Esophagus squamous epithelium (tissue), 5 donors: Measurements from ENCODE around the gene SEBOX. TPM values are rescaled to one million over a fixed set of nuclear protein-coding genes. Genes with fewer than 3 reads are reported as not detected.
A peak's percentile ranks its signal among the peaks of the same experiment; 100 is the strongest.

Source experiments
- DNase-seq: peaks from one replicate; lab custom pipeline; 2025; lab: John Stamatoyannopoulos, UW
- H3K27ac ChIP-seq, 4 donors: fragments of 200-600 bp; sonication (generic); one replicate each; pipeline ENCODE4 v1.5.1; 2016 to 2019; ENCODE audit warnings: mild to moderate bottlenecking in 1 of 4
- H3K27me3 ChIP-seq, 4 donors: fragments of 200-600 bp; sonication (generic); 1 replicate in 3 of 4; 2 replicates in 1 of 4; pipeline versions ENCODE4 v1.5.1 to v1.6.0; 2017 to 2021; ENCODE audit warnings: antibody characterized with exemption in 1 of 4
- H3K36me3 ChIP-seq, 3 donors: fragments of 200-600 bp; sonication (generic); one replicate each; pipeline ENCODE4 v1.5.1; 2016 to 2019
- H3K4me1 ChIP-seq, 3 donors: fragments of 200-600 bp; sonication (generic); one replicate each; pipeline ENCODE4 v1.5.1; 2017 to 2019
- H3K4me3 ChIP-seq, 4 donors: fragments of 200-600 bp; sonication (generic); 1 replicate in 3 of 4; 2 replicates in 1 of 4; pipeline ENCODE4 v1.5.1; 2016 to 2019; ENCODE audit warnings: mild to moderate bottlenecking in 2 of 4, moderate library complexity in 1 of 4
- H3K9me3 ChIP-seq, 3 donors: fragments of 200-600 bp; sonication (generic); one replicate each; pipeline ENCODE4 v1.5.1; 2016 to 2019
- POLR2A ChIP-seq, 4 donors: fragments of 450-650 bp; IDR thresholded peaks; one replicate each; pipeline ENCODE4 v1.6.1; 2017; ENCODE audit warnings: antibody characterized with exemption in 4 of 4, mild to moderate bottlenecking in 4 of 4, moderate library complexity in 3 of 4
- WGBS, 2 donors: methylation state at CpG; one replicate each; pipeline ENCODE4 v1.1.5; 2018; 5-methylcytosine and 5-hydroxymethylcytosine counted together
- intact Hi-C: fragments of 100-400 bp; cut with DNase I; formaldehyde crosslinking; loops from one replicate; pipeline ENCODE4 v1.15.0; 2022
- total RNA-seq, 4 donors: library from RNA; depleted of rRNA; stranded (reverse); fragments of >200 nt; gene quantifications; one replicate each; pipeline ENCODE4 v1.1.0, GENCODE V29; 2016
- TF ChIP-seq, protein P1 (sequence below), 6 experiments: fragments of 450-650 bp in 4 of 6; fragments of 200-600 bp in 2 of 6; sonication (generic) in 2 of 6; IDR thresholded peaks; one replicate each; pipeline ENCODE4 v1.5.1; 2016 to 2019; ENCODE audit warnings: antibody characterized with exemption in 6 of 6, mild to moderate bottlenecking in 4 of 6, moderate library complexity in 4 of 6
- donor health status: DM: yes; HTN: yes; CAD: no.

SEBOX gene
- total RNA-seq, 4 donors from 2014 or later = not detected

DNA sequence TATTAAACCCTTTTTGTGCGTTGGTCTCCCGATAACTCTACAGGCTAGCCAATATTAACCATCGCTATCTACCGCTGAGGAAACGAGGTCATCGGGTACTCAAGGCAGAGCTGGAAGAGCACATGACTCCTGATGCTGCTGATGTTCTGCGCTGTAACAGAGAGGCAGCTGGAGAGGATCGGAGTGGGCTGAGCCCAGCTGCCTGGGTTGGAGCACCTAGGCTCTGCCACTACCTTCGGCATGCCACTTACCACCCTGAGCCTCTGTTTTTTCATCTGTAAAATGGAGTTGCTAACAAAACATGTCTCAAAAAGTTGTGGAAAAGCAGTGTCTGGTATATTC is 41.4 kb upstream of the SEBOX start:
- DNase-seq = no peak

DNA sequence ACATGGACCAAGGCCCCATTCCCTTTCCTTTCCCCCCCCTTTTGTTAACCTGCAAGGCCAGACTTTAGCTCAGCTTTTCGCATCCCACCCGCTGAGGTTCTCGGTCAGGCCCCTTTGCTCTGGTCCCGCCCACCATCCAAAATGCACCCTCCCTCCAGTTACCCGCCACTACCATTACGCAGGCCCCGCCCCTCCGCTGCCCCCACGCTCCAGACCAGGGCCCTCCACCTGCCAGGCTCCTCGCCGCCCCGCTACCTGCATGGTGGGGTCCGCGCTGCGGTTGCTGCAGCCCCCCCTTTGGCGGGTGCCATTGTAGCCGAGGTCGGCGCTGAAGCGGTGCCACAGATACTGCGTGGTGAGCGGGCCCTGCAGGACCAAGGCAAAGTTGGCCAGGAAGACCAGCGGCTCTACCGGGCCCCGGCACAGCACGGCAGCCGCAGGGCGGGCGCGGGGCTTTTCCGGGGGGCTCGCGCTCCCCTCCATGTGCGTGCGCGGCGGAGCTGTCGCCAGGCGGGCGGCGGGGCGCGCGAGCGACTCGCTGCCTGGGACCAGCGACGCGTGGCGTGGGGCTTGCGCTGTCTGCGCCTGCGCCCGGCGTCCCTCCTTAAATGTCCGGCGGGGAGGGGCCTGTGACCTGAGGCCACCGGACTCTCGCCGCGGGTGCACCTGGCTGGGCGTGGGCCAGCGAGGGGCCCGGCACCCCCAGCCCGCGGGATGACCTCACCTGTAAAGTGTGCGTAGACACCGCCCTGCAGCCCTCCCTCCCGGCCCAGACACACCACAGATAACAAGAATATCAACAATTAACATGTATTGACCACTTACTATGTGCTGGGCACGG is 40.9 kb upstream of the SEBOX start, which contains the start of gene SLC46A1:
Gene SLC46A1 (minus strand): TSS at position 581 of the 841 bp plus-strand sequence. CDS start 98 bp downstream, at position 483.
- no peaks in the 10 kb centered on the region for H3K9me3 ChIP-seq
- peak within 1 kb of the TSS; percentile 51 to 94 (median 65) for H3K4me3 ChIP-seq
- WGBS, 2 donors = 0 to 5% methylated on average over 5 to 10 of the region's 70 CpGs
- H3K27me3 ChIP-seq = no peaks in the 10 kb centered on the region
- H3K27ac ChIP-seq = peak within 1 kb of the TSS; percentile 29 to 62 (median 43)
- peaks cover 12 to 37% (median 18%) of the 10 kb centered on the region in 3 donors for H3K4me1 ChIP-seq
- intact Hi-C loops = no loop called here
- peaks cover 0 to 16% (median 0%) of the 10 kb centered on the region in 3 donors for H3K36me3 ChIP-seq
- DNase-seq = no peak
- TF ChIP-seq POLR2A (IDR thresholded peaks at IDR 0.05) = peak in 1 of 4 donors; percentile 28
- TF ChIP-seq, protein P1, sequence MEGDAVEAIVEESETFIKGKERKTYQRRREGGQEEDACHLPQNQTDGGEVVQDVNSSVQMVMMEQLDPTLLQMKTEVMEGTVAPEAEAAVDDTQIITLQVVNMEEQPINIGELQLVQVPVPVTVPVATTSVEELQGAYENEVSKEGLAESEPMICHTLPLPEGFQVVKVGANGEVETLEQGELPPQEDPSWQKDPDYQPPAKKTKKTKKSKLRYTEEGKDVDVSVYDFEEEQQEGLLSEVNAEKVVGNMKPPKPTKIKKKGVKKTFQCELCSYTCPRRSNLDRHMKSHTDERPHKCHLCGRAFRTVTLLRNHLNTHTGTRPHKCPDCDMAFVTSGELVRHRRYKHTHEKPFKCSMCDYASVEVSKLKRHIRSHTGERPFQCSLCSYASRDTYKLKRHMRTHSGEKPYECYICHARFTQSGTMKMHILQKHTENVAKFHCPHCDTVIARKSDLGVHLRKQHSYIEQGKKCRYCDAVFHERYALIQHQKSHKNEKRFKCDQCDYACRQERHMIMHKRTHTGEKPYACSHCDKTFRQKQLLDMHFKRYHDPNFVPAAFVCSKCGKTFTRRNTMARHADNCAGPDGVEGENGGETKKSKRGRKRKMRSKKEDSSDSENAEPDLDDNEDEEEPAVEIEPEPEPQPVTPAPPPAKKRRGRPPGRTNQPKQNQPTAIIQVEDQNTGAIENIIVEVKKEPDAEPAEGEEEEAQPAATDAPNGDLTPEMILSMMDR (IDR thresholded peaks at IDR 0.05) = no peak

More for the DNA sequence above, 41.4 kb upstream of the SEBOX start:
- Histone ChIP-seq H3K4me3 (peak overlapping the region; percentile 51 to 94 (median 65)), H3K4me1 (peaks cover 12 to 37% (median 18%) of the 10 kb centered on the region in 3 donors), H3K27me3 (no peaks in the 10 kb centered on the region), H3K9me3 (no peaks in the 10 kb centered on the region), H3K27ac (peak overlapping the region in 2 of 4 donors; percentile 29 to 62), H3K36me3 (peaks cover 0 to 10% (median 0%) of the 10 kb centered on the region in 3 donors)
- intact Hi-C loops = no loop called here
- WGBS, 2 donors = 23 to 37% methylated on average over 9 of the region's 9 CpGs
- TF ChIP-seq, protein P1 (IDR thresholded peaks at IDR 0.05) = no peak
- TF ChIP-seq POLR2A (IDR thresholded peaks at IDR 0.05) = no peak

DNA sequence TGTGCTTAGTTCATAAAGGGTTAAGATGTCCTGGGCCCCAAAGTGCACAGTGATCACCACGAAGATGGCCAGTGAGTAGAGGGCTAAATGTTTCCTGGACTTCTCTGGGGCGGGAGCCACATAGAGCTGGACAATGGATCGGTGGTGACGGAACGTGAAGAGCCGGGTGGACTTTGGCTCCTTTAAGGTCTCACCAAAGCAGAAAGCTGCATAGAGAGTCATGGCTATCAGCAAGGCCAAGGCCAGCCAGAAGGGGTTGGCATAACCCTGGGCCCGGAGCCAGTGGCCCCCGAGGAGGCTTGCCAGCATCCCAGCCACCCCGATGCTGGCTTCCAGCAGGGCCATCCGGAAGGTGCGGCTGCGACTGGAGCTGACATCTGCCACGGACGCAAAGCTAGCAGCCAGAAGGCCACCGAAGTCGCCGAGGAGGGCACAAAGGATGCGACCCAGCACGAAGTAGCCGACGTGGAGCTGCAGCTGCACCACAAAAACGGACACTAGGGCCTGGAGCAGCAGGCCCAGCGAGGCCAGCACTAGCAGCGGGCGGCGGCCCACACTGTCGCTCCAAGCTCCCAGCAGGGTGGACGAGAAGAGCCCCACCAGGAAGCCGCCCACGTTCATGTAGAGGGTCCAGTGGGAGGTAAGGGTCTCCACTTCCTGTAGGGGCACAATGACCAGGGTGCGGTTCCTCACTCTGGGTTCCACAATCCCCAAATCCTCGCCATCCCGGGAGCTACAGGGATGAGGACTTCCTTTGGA is 40.0 kb upstream of the SEBOX start:
- Histone ChIP-seq H3K9me3 (no peaks in the 10 kb centered on the region), H3K4me3 (peak overlapping the region; percentile 51 to 94 (median 65)), H3K36me3 (peaks cover 0 to 23% (median 0%) of the 10 kb centered on the region in 3 donors), H3K27ac (peak overlapping the region in 2 of 4 donors; percentile 15 to 29), H3K4me1 (peaks cover 12 to 37% (median 18%) of the 10 kb centered on the region in 3 donors), H3K27me3 (no peaks in the 10 kb centered on the region)
- intact Hi-C loops = no loop called here
- DNase-seq = no peak
- 57 to 72% methylated on average over 14 to 26 of the region's 33 CpGs for WGBS, 2 donors
- TF ChIP-seq, protein P1 (IDR thresholded peaks at IDR 0.05) = no peak
- TF ChIP-seq POLR2A (IDR thresholded peaks at IDR 0.05) = no peak

DNA sequence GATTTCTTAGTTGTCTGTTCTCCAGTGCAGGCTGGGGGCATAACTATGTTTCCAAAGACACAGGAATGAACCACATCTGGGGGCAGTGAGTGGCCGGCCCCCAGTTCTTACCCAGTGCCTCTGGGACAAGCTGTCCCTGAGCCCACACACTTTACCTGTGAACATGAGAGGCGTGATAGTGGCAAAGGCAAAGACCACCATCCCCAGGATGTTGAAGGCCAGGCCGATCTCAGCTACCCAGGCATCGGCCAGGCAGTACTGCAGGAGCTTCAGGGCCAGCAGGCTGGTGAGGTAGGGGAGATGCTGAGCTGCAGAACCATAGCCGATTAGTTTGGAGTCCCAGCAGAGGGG is 39.4 kb upstream of the SEBOX start:
- Histone ChIP-seq H3K27ac (no peak overlapping the region), H3K9me3 (no peaks in the 10 kb centered on the region), H3K36me3 (peaks cover 0 to 28% (median 0%) of the 10 kb centered on the region in 3 donors), H3K4me3 (no peak overlapping the region), H3K4me1 (peaks cover 12 to 37% (median 18%) of the 10 kb centered on the region in 3 donors), H3K27me3 (no peaks in the 10 kb centered on the region)
- TF ChIP-seq, protein P1 (IDR thresholded peaks at IDR 0.05) = no peak
- no peak for TF ChIP-seq POLR2A (IDR thresholded peaks at IDR 0.05)
- DNase-seq = no peak
- WGBS, 2 donors = 85 to 100% methylated on average over 2 to 5 of the region's 5 CpGs
- intact Hi-C loops = no loop called here
